K562 (cell line): ENCODE results near the gene GTF3C1. TPM values are rescaled to one million over a fixed set of nuclear protein-coding genes. Genes with fewer than 3 reads are reported as not detected.

Experiments used
- ATF6 ChIP-seq: sonication (generic); formaldehyde crosslinking; IDR thresholded peaks from 2 replicates; pipeline ENCODE4 v1.4.0; 2020; ENCODE audit warnings: mild to moderate bottlenecking, missing genetic modification reagents
- COPS2 ChIP-seq: fragments of 450-650 bp; conservative IDR thresholded peaks from 2 replicates; pipeline ENCODE4 v1.6.1; 2016; ENCODE audit warnings: mild to moderate bottlenecking, moderate library complexity
- CTBP1 ChIP-seq: fragments of 450-650 bp; IDR thresholded peaks from 2 replicates; pipeline ENCODE4 v1.6.1; 2016; ENCODE audit warnings: borderline replicate concordance
- EP300 ChIP-seq: IDR thresholded peaks from 2 replicates; pipeline ENCODE4 v1.6.1; 2012; ENCODE audit warnings: low read length, improper control_type of control experiment
- ETS1 ChIP-seq: conservative IDR thresholded peaks from 2 replicates; pipeline ENCODE4 v1.6.1; 2011; ENCODE audit warnings: low read depth, mild to moderate bottlenecking, low read length; ENCODE audit not compliant: control insufficient read depth
- FOXK2 ChIP-seq, 2 experiments: fragments of 450-650 bp; IDR thresholded peaks in 1 of 2; conservative IDR thresholded peaks in 1 of 2; 2 replicates each; pipeline ENCODE4 v1.6.1; 2016; ENCODE audit warnings: low read depth in 2 of 2, mild to moderate bottlenecking in 1 of 2
- GABPA ChIP-seq: fragments of 200-800 bp; sonication (Bioruptor generic); conservative IDR thresholded peaks from 2 replicates; pipeline ENCODE4 v1.6.1; 2016; ENCODE audit warnings: low read depth, missing genetic modification characterization, missing compliant biosample characterization
- IRF2 ChIP-seq: sonication (generic); formaldehyde crosslinking; IDR thresholded peaks from 2 replicates; pipeline ENCODE4 v1.8.1; 2022; ENCODE audit warnings: mild to moderate bottlenecking, missing genetic modification reagents
- JUN ChIP-seq, 2 experiments: sonication (generic) in 1 of 2; formaldehyde crosslinking in 1 of 2; IDR thresholded peaks; 2 replicates each; pipeline versions ENCODE4 v1.6.1 to v1.8.0; 2012 to 2022; ENCODE audit warnings: borderline replicate concordance in 2 of 2, mild to moderate bottlenecking in 2 of 2, improper control_type of control experiment in 1 of 2, low read depth in 1 of 2, low read length in 1 of 2, missing genetic modification reagents in 1 of 2
- SPI1 ChIP-seq: IDR thresholded peaks from 2 replicates; pipeline ENCODE4 v1.6.1; 2011; ENCODE audit warnings: low read depth, low read length, control low read depth, borderline replicate concordance
- TCFL5 ChIP-seq: fragments of 250-450 bp; sonication (Bioruptor Pico); conservative IDR thresholded peaks from 2 replicates; pipeline ENCODE4 v1.6.1; 2021; ENCODE audit warnings: mild to moderate bottlenecking, moderate library complexity, matching md5 sums
- THAP12 ChIP-seq: fragments of 250-450 bp; sonication (Bioruptor Pico); IDR thresholded peaks from 2 replicates; pipeline ENCODE4 v1.9.0; 2021; ENCODE audit warnings: mild to moderate bottlenecking, inconsistent platforms
- TRIM24 ChIP-seq, 2 experiments: fragments of 450-650 bp; IDR thresholded peaks; 2 replicates each; pipeline ENCODE4 v1.6.1; 2016
- ZNF165 ChIP-seq: fragments of 250-450 bp; sonication (Bioruptor Pico); IDR thresholded peaks from 2 replicates; pipeline ENCODE4 v1.4.0; 2020; ENCODE audit warnings: borderline replicate concordance
- ZNF212 ChIP-seq: fragments of 450-650 bp; formaldehyde crosslinking; IDR thresholded peaks from 2 replicates; pipeline ENCODE4 v1.4.0; 2020; ENCODE audit warnings: mild to moderate bottlenecking
- ZNF609 ChIP-seq: sonication (generic); formaldehyde crosslinking; IDR thresholded peaks from 2 replicates; pipeline ENCODE4 v1.8.1; 2023; ENCODE audit warnings: missing genetic modification reagents, mild to moderate bottlenecking, borderline replicate concordance
- polyA plus RNA-seq, 8 experiments: library from polyadenylated mRNA; depleted of rRNA in 4 of 8; stranded (reverse) in 5 of 8; unstranded in 3 of 8; fragments of >200 nt; fragmentation: Nextera tagmentation in 2 of 8; fragmentation: Illumina TruSeq in 1 of 8; extraction: Ambion mirVana in 2 of 8; extraction: Trizol in 1 of 8; gene quantifications; 2 replicates each; pipeline versions ENCODE4 v1.2.1 to v1.2.3, GENCODE V29; 2011 to 2014; ENCODE audit warnings: inconsistent platforms in 1 of 8, missing spikeins in 1 of 8
- total RNA-seq, 7 experiments: library from RNA; depleted of rRNA in 6 of 7; stranded (reverse); fragments of >200 nt in 6 of 7; fragmentation: Illumina TruSeq in 2 of 7; extraction: Trizol in 2 of 7; gene quantifications; 2 replicates each; pipeline versions ENCODE4 v1.2.1 to v1.2.3, GENCODE V29; 2011 to 2021; ENCODE audit warnings: low replicate concordance in 1 of 7

GTF3C1 gene
- total and polyA plus RNA-seq, 9 of the 15 experiments (the other 6 are each of a cell fraction or from before 2014, with no cell fraction given), result 0.72 to 63.6 (median 30.9) TPM

GRCh38 chr16:27549746-27550581 is at the start of gene GTF3C1, which contains the start of gene KATNIP (continued):
- TF ChIP-seq ZNF609 (CRISPR knock-in tag) (no peak), EP300 (no peak), THAP12 (CRISPR knock-in tag) (no peak), ATF6 (CRISPR knock-in tag) (no peak), TRIM24 (IDR thresholded peaks at IDR 0.05) (no peak), JUN (IDR thresholded peaks at IDR 0.05; ENCODE audit: borderline replicate concordance, low read depth, low read length) (peak; percentile 86; the same call in 1 of the 2 replicates), JUN (CRISPR knock-in tag; IDR thresholded peaks at IDR 0.05; ENCODE audit: borderline replicate concordance) (peak; percentile 79; the same call in 1 of the 2 replicates), COPS2 (no peak), CTBP1 (peak; percentile 30; the same call in 1 of the 2 replicates), ETS1 (no peak), ZNF212 (CRISPR knock-in tag) (no peak), FOXK2 (conservative IDR thresholded peaks at IDR 0.05 in 1 of 2, IDR thresholded peaks at IDR 0.05 in 1 of 2; ENCODE audit: low read depth in 2 of 2) (no peak), ZNF165 (CRISPR knock-in tag) (no peak), GABPA (tag) (peak; percentile 96), SPI1 (no peak), IRF2 (CRISPR knock-in tag) (no peak), TCFL5 (no peak)
